HepG2 (cell line): ENCODE results near the gene ANTXR1.

Experiments used
- CREB1 ChIP-seq, 2 experiments: fragments of 450-650 bp in 1 of 2; IDR thresholded peaks; 2 replicates each; pipeline ENCODE4 v1.6.1; 2016 to 2017; ENCODE audit warnings: control low read depth in 1 of 2, mild to moderate bottlenecking in 1 of 2, missing compliant biosample characterization in 1 of 2, missing genetic modification characterization in 1 of 2
- EHMT2 ChIP-seq: fragments of 200-600 bp; sonication (generic); IDR thresholded peaks from 2 replicates; pipeline ENCODE4 v1.7.0; 2017; ENCODE audit warnings: antibody characterized with exemption, low read depth, low read length, borderline replicate concordance
- EP300 ChIP-seq, 3 experiments: sonication (generic) in 1 of 3; formaldehyde crosslinking in 1 of 3; IDR thresholded peaks; 2 replicates each; pipeline versions ENCODE4 v1.5.1 to v1.6.1; 2011 to 2020; ENCODE audit warnings: low read depth in 2 of 3, low read length in 2 of 3, borderline replicate concordance in 1 of 3, improper control_type of control experiment in 1 of 3, mild to moderate bottlenecking in 1 of 3, missing genetic modification reagents in 1 of 3, moderate library complexity in 1 of 3
- MXI1 ChIP-seq: IDR thresholded peaks from 3 replicates; pipeline ENCODE4 v1.6.1; 2012; ENCODE audit warnings: low read depth, low read length, inconsistent platforms, borderline replicate concordance
- MYC ChIP-seq: sonication (generic); formaldehyde crosslinking; IDR thresholded peaks from 2 replicates; pipeline ENCODE4 v1.9.0; 2021; ENCODE audit warnings: missing genetic modification reagents, borderline replicate concordance
- POLR2A ChIP-seq, 2 experiments: IDR thresholded peaks; 2 replicates each; pipeline ENCODE4 v1.6.1; 2011; ENCODE audit warnings: low read depth in 2 of 2, low read length in 2 of 2, mild to moderate bottlenecking in 1 of 2, moderate library complexity in 1 of 2; ENCODE audit not compliant: insufficient read depth in 1 of 2
- RFX5 ChIP-seq: IDR thresholded peaks from 2 replicates; pipeline ENCODE4 v1.6.1; 2011; ENCODE audit warnings: low read depth, low read length, improper control_type of control experiment
- TP53 ChIP-seq: sonication (generic); formaldehyde crosslinking; conservative IDR thresholded peaks from 2 replicates; pipeline ENCODE4 v1.4.0; 2020; ENCODE audit warnings: missing genetic modification reagents
- ZBTB8A ChIP-seq: sonication (generic); formaldehyde crosslinking; IDR thresholded peaks from 2 replicates; pipeline ENCODE4 v1.4.0; 2020; ENCODE audit warnings: mild to moderate bottlenecking, low read depth, missing genetic modification reagents, borderline replicate concordance
- ZSCAN29 ChIP-seq: sonication (generic); formaldehyde crosslinking; conservative IDR thresholded peaks from 2 replicates; pipeline ENCODE4 v1.4.0; 2020; ENCODE audit warnings: mild to moderate bottlenecking, missing genetic modification reagents
- TF ChIP-seq, protein P1 (sequence below), 2 experiments: sonication (generic) in 1 of 2; formaldehyde crosslinking in 1 of 2; IDR thresholded peaks; 2 replicates each; pipeline versions ENCODE4 v1.5.1 to v1.6.1; 2011 to 2020; ENCODE audit warnings: borderline replicate concordance in 1 of 2, low read depth in 1 of 2, low read length in 1 of 2, mild to moderate bottlenecking in 1 of 2, missing genetic modification reagents in 1 of 2, moderate library complexity in 1 of 2
- TF ChIP-seq, protein P2 (sequence below), 2 experiments: fragments of 450-650 bp in 1 of 2; sonication (generic) in 1 of 2; formaldehyde crosslinking; IDR thresholded peaks; 2 replicates each; pipeline versions ENCODE4 v1.5.0 to v1.8.0; 2020 to 2022; ENCODE audit warnings: mild to moderate bottlenecking in 1 of 2, missing genetic modification reagents in 1 of 2
- TF ChIP-seq, protein P3 (sequence below): sonication (generic); formaldehyde crosslinking; IDR thresholded peaks from 2 replicates; pipeline ENCODE4 v1.4.0; 2020; ENCODE audit warnings: missing genetic modification reagents; ENCODE audit errors: not compliant biosample characterization

DNA sequence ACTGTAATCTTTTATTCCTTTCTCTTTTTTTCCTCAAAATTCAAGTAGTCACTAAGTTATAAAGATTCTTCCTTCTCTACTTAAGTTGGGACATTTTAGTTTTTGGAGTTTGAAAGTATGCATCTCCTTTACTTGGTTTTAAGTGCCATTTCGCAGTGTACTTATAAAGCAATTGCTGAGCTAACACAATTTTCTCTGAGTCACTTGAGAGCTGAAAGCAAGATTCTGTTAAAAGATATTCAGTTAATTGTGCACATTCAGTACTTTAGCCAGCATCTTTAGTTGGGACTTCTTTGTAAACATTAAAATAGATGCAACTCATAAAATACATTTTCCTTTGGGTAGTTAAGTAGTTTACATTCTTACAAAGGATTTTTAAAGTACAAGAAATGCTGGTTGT lies 238.0 kb downstream of the ANTXR1 start:
- TF ChIP-seq CREB1 (IDR thresholded peaks at IDR 0.05), result no peak
- no peak for TF ChIP-seq CREB1 (CRISPR knock-in tag; IDR thresholded peaks at IDR 0.05)
- TF ChIP-seq MYC (CRISPR knock-in tag), result no peak
- no peak for TF ChIP-seq TP53 (CRISPR knock-in tag)
- TF ChIP-seq, protein P1, sequence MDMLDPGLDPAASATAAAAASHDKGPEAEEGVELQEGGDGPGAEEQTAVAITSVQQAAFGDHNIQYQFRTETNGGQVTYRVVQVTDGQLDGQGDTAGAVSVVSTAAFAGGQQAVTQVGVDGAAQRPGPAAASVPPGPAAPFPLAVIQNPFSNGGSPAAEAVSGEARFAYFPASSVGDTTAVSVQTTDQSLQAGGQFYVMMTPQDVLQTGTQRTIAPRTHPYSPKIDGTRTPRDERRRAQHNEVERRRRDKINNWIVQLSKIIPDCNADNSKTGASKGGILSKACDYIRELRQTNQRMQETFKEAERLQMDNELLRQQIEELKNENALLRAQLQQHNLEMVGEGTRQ (IDR thresholded peaks at IDR 0.05; ENCODE audit: low read depth, low read length), result no peak
- TF ChIP-seq, protein P1 (CRISPR knock-in tag; IDR thresholded peaks at IDR 0.05; ENCODE audit: borderline replicate concordance), result no peak
- no peak for TF ChIP-seq MXI1
- TF ChIP-seq, protein P2, sequence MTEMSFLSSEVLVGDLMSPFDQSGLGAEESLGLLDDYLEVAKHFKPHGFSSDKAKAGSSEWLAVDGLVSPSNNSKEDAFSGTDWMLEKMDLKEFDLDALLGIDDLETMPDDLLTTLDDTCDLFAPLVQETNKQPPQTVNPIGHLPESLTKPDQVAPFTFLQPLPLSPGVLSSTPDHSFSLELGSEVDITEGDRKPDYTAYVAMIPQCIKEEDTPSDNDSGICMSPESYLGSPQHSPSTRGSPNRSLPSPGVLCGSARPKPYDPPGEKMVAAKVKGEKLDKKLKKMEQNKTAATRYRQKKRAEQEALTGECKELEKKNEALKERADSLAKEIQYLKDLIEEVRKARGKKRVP (CRISPR knock-in tag; IDR thresholded peaks at IDR 0.05), result no peak
- TF ChIP-seq, protein P3, sequence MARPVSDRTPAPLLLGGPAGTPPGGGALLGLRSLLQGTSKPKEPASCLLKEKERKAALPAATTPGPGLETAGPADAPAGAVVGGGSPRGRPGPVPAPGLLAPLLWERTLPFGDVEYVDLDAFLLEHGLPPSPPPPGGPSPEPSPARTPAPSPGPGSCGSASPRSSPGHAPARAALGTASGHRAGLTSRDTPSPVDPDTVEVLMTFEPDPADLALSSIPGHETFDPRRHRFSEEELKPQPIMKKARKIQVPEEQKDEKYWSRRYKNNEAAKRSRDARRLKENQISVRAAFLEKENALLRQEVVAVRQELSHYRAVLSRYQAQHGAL, result no peak
- TF ChIP-seq RFX5, result no peak
- no peak for TF ChIP-seq EHMT2
- TF ChIP-seq ZBTB8A (CRISPR knock-in tag), result no peak
- no peak for TF ChIP-seq EP300 (IDR thresholded peaks at IDR 0.05; ENCODE audit: low read depth in 2 of 2, low read length in 2 of 2)
- no peak for TF ChIP-seq EP300 (CRISPR knock-in tag; IDR thresholded peaks at IDR 0.05; ENCODE audit: borderline replicate concordance)
- TF ChIP-seq ZSCAN29 (CRISPR knock-in tag), result no peak
- TF ChIP-seq POLR2A (IDR thresholded peaks at IDR 0.05; ENCODE audit: insufficient read depth in 1 of 2, low read depth in 2 of 2, low read length in 2 of 2), result no peak
